Esophagus squamous epithelium (tissue), 4 donors: ENCODE results near the gene TMEM252.

ENCODE experiments used
- POLR2A ChIP-seq, 4 donors: fragments of 450-650 bp; IDR thresholded peaks; one replicate each; pipeline ENCODE4 v1.6.1; 2017; ENCODE audit warnings: antibody characterized with exemption in 4 of 4, mild to moderate bottlenecking in 4 of 4, moderate library complexity in 3 of 4
- TF ChIP-seq, protein P1 (sequence below), 6 experiments: fragments of 450-650 bp in 4 of 6; fragments of 200-600 bp in 2 of 6; sonication (generic) in 2 of 6; IDR thresholded peaks; one replicate each; pipeline ENCODE4 v1.5.1; 2016 to 2019; ENCODE audit warnings: antibody characterized with exemption in 6 of 6, mild to moderate bottlenecking in 4 of 6, moderate library complexity in 4 of 6

DNA sequence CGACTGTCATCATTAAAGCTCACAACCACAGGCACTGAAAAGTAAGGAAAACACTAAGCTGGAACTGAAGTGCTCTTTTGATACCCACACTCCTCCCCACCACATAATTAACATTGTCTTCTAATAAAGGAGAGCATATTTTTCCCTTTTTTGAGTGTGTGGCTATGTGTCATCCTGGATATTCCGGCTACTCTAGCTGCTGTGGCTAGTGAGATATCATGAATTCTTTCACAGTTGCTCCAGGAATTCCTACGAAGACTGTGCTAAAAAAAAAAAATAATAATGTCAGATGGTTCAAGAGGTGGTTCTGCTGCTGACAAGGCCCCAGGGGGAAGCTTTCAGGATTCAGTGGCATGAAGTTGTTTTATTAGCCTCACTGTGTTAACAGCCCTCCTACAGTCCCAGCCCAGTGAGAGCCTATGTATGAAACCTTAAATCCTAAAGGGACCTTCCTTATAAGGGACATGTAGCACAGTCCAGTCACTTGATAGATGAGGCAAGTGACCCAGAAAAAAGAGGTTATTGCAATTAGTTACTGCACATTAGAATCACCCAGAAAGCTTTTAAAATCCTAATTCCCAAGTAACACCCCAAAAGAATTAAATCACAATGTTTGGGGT is 46.6 kb downstream of the TMEM252 start:
- no peak for TF ChIP-seq POLR2A (IDR thresholded peaks at IDR 0.05)
- TF ChIP-seq, protein P1, sequence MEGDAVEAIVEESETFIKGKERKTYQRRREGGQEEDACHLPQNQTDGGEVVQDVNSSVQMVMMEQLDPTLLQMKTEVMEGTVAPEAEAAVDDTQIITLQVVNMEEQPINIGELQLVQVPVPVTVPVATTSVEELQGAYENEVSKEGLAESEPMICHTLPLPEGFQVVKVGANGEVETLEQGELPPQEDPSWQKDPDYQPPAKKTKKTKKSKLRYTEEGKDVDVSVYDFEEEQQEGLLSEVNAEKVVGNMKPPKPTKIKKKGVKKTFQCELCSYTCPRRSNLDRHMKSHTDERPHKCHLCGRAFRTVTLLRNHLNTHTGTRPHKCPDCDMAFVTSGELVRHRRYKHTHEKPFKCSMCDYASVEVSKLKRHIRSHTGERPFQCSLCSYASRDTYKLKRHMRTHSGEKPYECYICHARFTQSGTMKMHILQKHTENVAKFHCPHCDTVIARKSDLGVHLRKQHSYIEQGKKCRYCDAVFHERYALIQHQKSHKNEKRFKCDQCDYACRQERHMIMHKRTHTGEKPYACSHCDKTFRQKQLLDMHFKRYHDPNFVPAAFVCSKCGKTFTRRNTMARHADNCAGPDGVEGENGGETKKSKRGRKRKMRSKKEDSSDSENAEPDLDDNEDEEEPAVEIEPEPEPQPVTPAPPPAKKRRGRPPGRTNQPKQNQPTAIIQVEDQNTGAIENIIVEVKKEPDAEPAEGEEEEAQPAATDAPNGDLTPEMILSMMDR (IDR thresholded peaks at IDR 0.05): no peak
